SK-N-SH (cell line): ENCODE data around the gene SH3BP1. TPM values are rescaled to one million over a fixed set of nuclear protein-coding genes. Genes with fewer than 3 reads are reported as not detected.

ENCODE experiments used
- CTCF ChIA-PET: fragments of 300-600, 350-600 bp; formaldehyde crosslinking; extraction: SDS; loops from one replicate; lab custom pipeline; 2021; lab: Yijun Ruan, JAX
- POLR2A ChIA-PET: fragments of 350-600 bp; sonication (Branson Sonifier 250); formaldehyde crosslinking; extraction: SDS; loops from one replicate; lab custom pipeline; 2020; ENCODE audit warnings: antibody characterized with exemption, inconsistent platforms; lab: Yijun Ruan, JAX
- DNase-seq: peaks from one replicate; pipeline ENCODE4 v3.0.0; 2012
- H2AFZ ChIP-seq: fragments of 200-600 bp; sonication (generic); 2 replicates; pipeline ENCODE4 v1.8.1; 2016; ENCODE audit warnings: antibody characterized with exemption, mild to moderate bottlenecking, low read depth
- H3F3A ChIP-seq: fragments of 200-600 bp; sonication (generic); replicated peaks from 2 replicates; pipeline ENCODE3; 2016; ENCODE audit warnings: antibody characterized with exemption, mild to moderate bottlenecking; ENCODE audit not compliant: insufficient read depth
- H3K27ac ChIP-seq, 2 experiments: fragments of 200-500 bp in 1 of 2; fragments of 200-600 bp in 1 of 2; sonication (Bioruptor generic) in 1 of 2; sonication (generic), shearing (Covaris generic) in 1 of 2; 2 replicates each; pipeline versions ENCODE4 v1.5.1 to v1.6.1; 2014 to 2016; ENCODE audit warnings: low read depth in 2 of 2, inconsistent platforms in 1 of 2, low read length in 1 of 2, mild to moderate bottlenecking in 1 of 2, mixed read lengths in 1 of 2
- H3K27me3 ChIP-seq: fragments of 200-600 bp; sonication (generic), shearing (Covaris generic); 2 replicates; pipeline ENCODE4 v1.6.1; 2016; ENCODE audit warnings: mixed run types; ENCODE audit not compliant: insufficient read depth
- H3K36me3 ChIP-seq, 2 experiments: fragments of 200-500 bp in 1 of 2; fragments of 200-600 bp in 1 of 2; sonication (Bioruptor generic) in 1 of 2; sonication (generic) in 1 of 2; replicated peaks in 1 of 2; 2 replicates each; pipeline versions ENCODE3 to v1.5.1; 2014 to 2016; ENCODE audit warnings: low read length in 1 of 2, mild to moderate bottlenecking in 1 of 2; ENCODE audit not compliant: insufficient read depth in 2 of 2, control insufficient read depth in 1 of 2
- H3K4me1 ChIP-seq, 2 experiments: fragments of 200-500 bp in 1 of 2; fragments of 200-600 bp in 1 of 2; sonication (Bioruptor generic) in 1 of 2; sonication (generic), shearing (Covaris generic) in 1 of 2; 2 replicates each; pipeline versions ENCODE4 v1.5.1 to v1.6.1; 2014 to 2016; ENCODE audit warnings: low read depth in 1 of 2, low read length in 1 of 2, mixed run types in 1 of 2; ENCODE audit not compliant: insufficient read depth in 2 of 2, control insufficient read depth in 1 of 2
- H3K4me2 ChIP-seq: fragments of 200-600 bp; sonication (generic), shearing (Covaris generic); 2 replicates; pipeline ENCODE4 v1.6.1; 2017; ENCODE audit warnings: mixed run types
- H3K4me3 ChIP-seq, 2 experiments: fragments of 200-500 bp in 1 of 2; fragments of 200-600 bp in 1 of 2; sonication (Bioruptor generic) in 1 of 2; sonication (generic), shearing (Covaris generic) in 1 of 2; 2 replicates each; pipeline versions ENCODE4 v1.5.1 to v1.8.1; 2014 to 2016; ENCODE audit warnings: low read depth in 2 of 2, inconsistent platforms in 1 of 2, low read length in 1 of 2, mild to moderate bottlenecking in 1 of 2, mixed read lengths in 1 of 2, moderate library complexity in 1 of 2
- H3K79me2 ChIP-seq: fragments of 200-600 bp; sonication (generic); 2 replicates; pipeline ENCODE4 v1.8.1; 2017; ENCODE audit warnings: mild to moderate bottlenecking; ENCODE audit not compliant: insufficient read depth
- H3K9ac ChIP-seq: fragments of 200-600 bp; sonication (generic); 2 replicates; pipeline ENCODE4 v1.6.1; 2017; ENCODE audit warnings: mixed run types
- H3K9me2 ChIP-seq: fragments of 200-600 bp; sonication (generic); 2 replicates; pipeline ENCODE4 v1.6.1; 2017; ENCODE audit warnings: mixed run types
- H3K9me3 ChIP-seq: fragments of 200-600 bp; sonication (generic); 2 replicates; pipeline ENCODE4 v1.6.1; 2017; ENCODE audit warnings: mixed run types, mild to moderate bottlenecking, moderate library complexity
- H4K20me1 ChIP-seq: fragments of 200-600 bp; sonication (generic); 2 replicates; pipeline ENCODE4 v1.6.1; 2017; ENCODE audit warnings: mild to moderate bottlenecking, mixed run types; ENCODE audit not compliant: insufficient read depth
- CTCF ChIP-seq: fragments of 200-600 bp; sonication (generic); IDR thresholded peaks from 2 replicates; pipeline ENCODE4 v1.6.1; 2017; ENCODE audit warnings: antibody characterized with exemption, mild to moderate bottlenecking, moderate library complexity
- FOSL2 ChIP-seq: IDR thresholded peaks from 2 replicates; pipeline ENCODE4 v1.4.0; 2012; ENCODE audit warnings: low read depth, mild to moderate bottlenecking, moderate library complexity, borderline replicate concordance
- GATA2 ChIP-seq: sonication (generic); formaldehyde crosslinking; IDR thresholded peaks from 2 replicates; pipeline ENCODE4 v1.5.0; 2020; ENCODE audit warnings: mild to moderate bottlenecking, missing genetic modification reagents
- JUND ChIP-seq: IDR thresholded peaks from 2 replicates; pipeline ENCODE4 v1.4.0; 2012
- MAX ChIP-seq: IDR thresholded peaks from 2 replicates; pipeline ENCODE4 v1.4.0; 2012; ENCODE audit warnings: low read depth
- MEF2A ChIP-seq: IDR thresholded peaks from 2 replicates; pipeline ENCODE4 v1.4.0; 2012; ENCODE audit warnings: low read depth, borderline replicate concordance
- MXI1 ChIP-seq: IDR thresholded peaks from 2 replicates; pipeline ENCODE4 v1.6.1; 2012; ENCODE audit warnings: mild to moderate bottlenecking, low read depth, low read length, improper control_type of control experiment
- NFIC ChIP-seq: IDR thresholded peaks from 2 replicates; pipeline ENCODE4 v1.4.0; 2012; ENCODE audit warnings: borderline replicate concordance
- RAD21 ChIP-seq: IDR thresholded peaks from 2 replicates; pipeline ENCODE4 v1.6.1; 2012; ENCODE audit warnings: mild to moderate bottlenecking, low read length
- RCOR1 ChIP-seq: fragments of 150-350 bp; IDR thresholded peaks from 2 replicates; pipeline ENCODE4 v1.6.1; 2017; ENCODE audit warnings: antibody characterized with exemption, low read length
- REST ChIP-seq: IDR thresholded peaks from 2 replicates; pipeline ENCODE4 v1.6.1; 2012; ENCODE audit warnings: mild to moderate bottlenecking, low read depth, low read length, moderate library complexity
- RFX5 ChIP-seq: IDR thresholded peaks from 2 replicates; pipeline ENCODE4 v1.6.1; 2012; ENCODE audit warnings: mild to moderate bottlenecking, improper control_type of control experiment, low read length
- RXRA ChIP-seq: IDR thresholded peaks from 2 replicates; pipeline ENCODE4 v1.4.0; 2012; ENCODE audit warnings: low read depth, mild to moderate bottlenecking, borderline replicate concordance
- TCF12 ChIP-seq: IDR thresholded peaks from 2 replicates; pipeline ENCODE4 v1.4.0; 2012
- USF1 ChIP-seq: IDR thresholded peaks from 2 replicates; pipeline ENCODE4 v1.4.0; 2012; ENCODE audit warnings: low read depth, borderline replicate concordance
- USF2 ChIP-seq: fragments of 150-350 bp; IDR thresholded peaks from 2 replicates; pipeline ENCODE4 v1.6.1; 2017; ENCODE audit warnings: antibody characterized with exemption, low read length, low read depth, borderline replicate concordance
- WGBS: methylation state at CpG from one replicate; pipeline ENCODE4 v1.1.6; 2017; ENCODE audit warnings: low lambda C conversion rate; 5-methylcytosine and 5-hydroxymethylcytosine counted together
- polyA plus RNA-seq, 3 experiments: library from polyadenylated mRNA; depleted of rRNA; stranded (reverse); fragments of >200 nt; gene quantifications; 2 replicates each; pipeline ENCODE4 v1.2.3, GENCODE V29; 2012

SH3BP1 gene
- polyA plus RNA-seq, 1 of the 3 experiments (the other 2 are of a cell fraction): 8.9 TPM

- no peak for TF ChIP-seq CTCF
- no peak; the same call in 1 of the 2 replicates for TF ChIP-seq REST
- no peak for TF ChIP-seq MEF2A
- TF ChIP-seq RXRA: peak; percentile 72; the same call in 1 of the 2 replicates
- TF ChIP-seq MAX: peak; percentile 73
Measured at GRCh38 chr22:37676736-37677492, 37.4 kb downstream of the SH3BP1 start (continued).

GRCh38 chr22:37677493-37677974, 38.1 kb downstream of the SH3BP1 start:
- peaks cover 17 to 29% of the 10 kb centered on the region in 2 experiments for H3K36me3 ChIP-seq
- no peak overlapping the region for H2AFZ ChIP-seq
- H3K4me2 ChIP-seq: peak overlapping the region; percentile 98
- H3K79me2 ChIP-seq: peaks cover 37% of the 10 kb centered on the region
- no peaks in the 10 kb centered on the region for H3K27me3 ChIP-seq
- H3K9me2 ChIP-seq: no peaks in the 10 kb centered on the region
- WGBS: 59% methylated on average over 15 of the region's 15 CpGs
- CTCF ChIA-PET: interaction anchor here (0.9 to 44.3 kb wide), 3 partner anchors 9 to 44 kb away, joined by 3 to 898 read pairs (median 6); partner anchors contain the start of genes NOL12 and SH3BP1
- H3K27ac ChIP-seq: peak overlapping the region; percentile 94
- no peaks in the 10 kb centered on the region for H3K9me3 ChIP-seq
- peak overlapping the region; percentile 65; the same call in 1 of the 2 replicates for H3K9ac ChIP-seq
- H3K4me1 ChIP-seq: peaks cover 16 to 22% of the 10 kb centered on the region in 2 experiments; a peak in 2 of 4 replicates
- no peak for DNase-seq
- POLR2A ChIA-PET: interaction anchor here (4.5 kb wide), 1 partner anchor 19 kb away, joined by 28 read pairs; the partner anchor contains the start of gene PDXP
- H3F3A ChIP-seq: peaks cover 70% of the 10 kb centered on the region
- H4K20me1 ChIP-seq: peaks cover 45% of the 10 kb centered on the region
- peak overlapping the region; percentile 64 to 92 for H3K4me3 ChIP-seq
- TF ChIP-seq REST (no peak), RFX5 (no peak), TCF12 (no peak), MXI1 (no peak), RAD21 (no peak), NFIC (no peak), USF2 (no peak), GATA2 (CRISPR knock-in tag) (no peak), USF1 (no peak), RCOR1 (no peak), JUND (no peak), FOSL2 (no peak)
